Measurements from ENCODE around the gene LGI1.

Gene LGI1

DNA sequence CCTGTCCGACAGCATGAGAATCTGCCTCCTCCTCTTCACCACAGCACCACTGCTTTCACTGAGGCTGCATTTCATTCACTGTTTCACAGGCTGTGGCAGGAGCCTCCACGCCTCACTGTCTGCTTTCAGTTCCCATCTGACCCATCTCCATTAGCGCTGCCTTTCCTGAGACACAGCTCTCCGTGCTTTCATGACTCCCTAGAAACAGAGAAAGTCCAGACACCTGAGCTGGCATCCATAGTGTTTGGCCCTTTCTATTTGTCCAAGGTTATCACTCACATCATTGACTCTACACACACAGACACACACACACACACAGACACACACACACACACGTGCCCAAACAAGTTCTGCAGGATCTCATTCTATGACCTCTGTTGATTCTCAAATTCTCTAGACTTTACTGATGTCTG is 5.2 kb downstream of the LGI1 start:
- peak overlapping the region; percentile 39; the same call in 1 of the 2 replicates for H3K27ac ChIP-seq
- TF ChIP-seq, protein P1, sequence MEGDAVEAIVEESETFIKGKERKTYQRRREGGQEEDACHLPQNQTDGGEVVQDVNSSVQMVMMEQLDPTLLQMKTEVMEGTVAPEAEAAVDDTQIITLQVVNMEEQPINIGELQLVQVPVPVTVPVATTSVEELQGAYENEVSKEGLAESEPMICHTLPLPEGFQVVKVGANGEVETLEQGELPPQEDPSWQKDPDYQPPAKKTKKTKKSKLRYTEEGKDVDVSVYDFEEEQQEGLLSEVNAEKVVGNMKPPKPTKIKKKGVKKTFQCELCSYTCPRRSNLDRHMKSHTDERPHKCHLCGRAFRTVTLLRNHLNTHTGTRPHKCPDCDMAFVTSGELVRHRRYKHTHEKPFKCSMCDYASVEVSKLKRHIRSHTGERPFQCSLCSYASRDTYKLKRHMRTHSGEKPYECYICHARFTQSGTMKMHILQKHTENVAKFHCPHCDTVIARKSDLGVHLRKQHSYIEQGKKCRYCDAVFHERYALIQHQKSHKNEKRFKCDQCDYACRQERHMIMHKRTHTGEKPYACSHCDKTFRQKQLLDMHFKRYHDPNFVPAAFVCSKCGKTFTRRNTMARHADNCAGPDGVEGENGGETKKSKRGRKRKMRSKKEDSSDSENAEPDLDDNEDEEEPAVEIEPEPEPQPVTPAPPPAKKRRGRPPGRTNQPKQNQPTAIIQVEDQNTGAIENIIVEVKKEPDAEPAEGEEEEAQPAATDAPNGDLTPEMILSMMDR (IDR thresholded peaks at IDR 0.05) = no peak
- no peak for TF ChIP-seq ZFX (IDR thresholded peaks at IDR 0.05; ENCODE audit: borderline replicate concordance)

DNA sequence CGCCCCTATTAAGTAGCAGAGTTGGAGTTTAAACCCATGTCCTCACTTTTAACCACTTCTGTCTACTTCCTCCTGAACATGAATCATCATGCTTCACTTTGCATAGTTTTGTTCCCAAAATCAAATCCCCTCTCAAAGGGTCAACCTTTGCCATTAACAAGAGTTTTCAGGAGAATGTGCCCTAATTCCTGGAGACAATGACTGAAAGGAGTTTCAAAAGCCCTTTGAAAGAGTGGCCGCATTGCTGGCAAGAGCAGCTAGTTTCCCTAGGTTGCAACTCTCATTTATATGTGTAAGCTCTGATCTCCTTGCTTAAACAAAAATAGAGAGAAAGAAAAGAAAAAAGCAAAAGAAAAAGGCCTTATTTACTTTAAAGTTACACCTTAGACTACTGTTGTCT is 9.2 kb downstream of the LGI1 start:
- TF ChIP-seq, protein P1 (IDR thresholded peaks at IDR 0.05) = no peak
- no peak for TF ChIP-seq ZFX (IDR thresholded peaks at IDR 0.05; ENCODE audit: borderline replicate concordance)
- no peak overlapping the region for H3K27ac ChIP-seq

DNA sequence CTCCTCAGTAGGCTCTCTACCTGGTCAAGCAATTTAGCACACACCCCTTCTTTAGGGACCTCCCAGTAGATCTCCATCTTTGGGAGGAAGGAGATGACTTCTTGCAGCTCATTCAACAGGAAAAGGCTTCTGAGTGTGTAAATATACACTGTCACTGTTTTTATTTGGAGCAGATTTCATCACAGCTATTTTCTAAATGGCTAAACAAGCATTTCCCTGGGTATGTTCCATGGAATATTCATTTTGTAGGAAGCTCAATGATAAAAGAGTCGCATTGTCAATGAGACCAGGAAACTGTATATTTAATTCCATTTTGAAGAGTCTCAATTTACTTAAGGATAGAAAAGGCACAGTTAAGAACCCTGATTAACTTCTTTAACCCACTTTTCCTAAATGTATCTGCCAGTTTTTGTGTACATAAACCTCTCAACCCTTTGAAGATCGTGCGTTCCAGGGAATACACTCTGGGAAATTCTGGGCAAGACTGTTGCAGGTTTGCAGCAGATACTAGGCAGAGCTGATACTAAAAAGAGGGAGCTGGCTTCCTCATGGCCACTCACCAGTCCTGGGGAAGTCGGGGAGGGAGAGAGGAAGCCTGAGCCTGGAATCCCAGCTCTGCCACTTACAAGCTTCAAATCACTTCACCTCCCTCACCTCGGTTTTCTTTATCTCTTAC is 10.1 kb downstream of the LGI1 start:
- TF ChIP-seq, protein P1 (IDR thresholded peaks at IDR 0.05) = no peak
- no peak for TF ChIP-seq ZFX (IDR thresholded peaks at IDR 0.05; ENCODE audit: borderline replicate concordance)
- H3K27ac ChIP-seq = no peak overlapping the region

DNA sequence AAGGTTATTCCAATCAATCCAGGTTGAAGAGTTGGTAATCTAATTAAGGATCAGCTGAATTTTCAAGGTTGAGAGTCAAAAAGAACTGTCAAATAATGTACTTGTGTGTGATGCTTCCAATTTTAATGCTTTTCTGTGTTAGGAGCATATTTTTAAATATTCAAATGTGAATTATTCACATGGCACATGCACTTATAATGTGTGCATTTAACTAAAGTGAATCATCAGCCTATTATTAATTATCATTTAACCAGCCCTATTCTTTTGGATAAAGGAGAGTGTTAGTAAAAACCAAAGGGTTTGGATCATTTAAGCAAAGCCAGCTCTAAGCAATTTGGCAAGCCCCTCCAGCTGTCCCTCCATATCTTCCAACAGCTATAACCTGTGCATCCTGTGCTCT is 11.2 kb downstream of the LGI1 start:
- TF ChIP-seq, protein P1 (IDR thresholded peaks at IDR 0.05) = no peak
- no peak for TF ChIP-seq ZFX (IDR thresholded peaks at IDR 0.05; ENCODE audit: borderline replicate concordance)
- H3K27ac ChIP-seq = no peak overlapping the region

DNA sequence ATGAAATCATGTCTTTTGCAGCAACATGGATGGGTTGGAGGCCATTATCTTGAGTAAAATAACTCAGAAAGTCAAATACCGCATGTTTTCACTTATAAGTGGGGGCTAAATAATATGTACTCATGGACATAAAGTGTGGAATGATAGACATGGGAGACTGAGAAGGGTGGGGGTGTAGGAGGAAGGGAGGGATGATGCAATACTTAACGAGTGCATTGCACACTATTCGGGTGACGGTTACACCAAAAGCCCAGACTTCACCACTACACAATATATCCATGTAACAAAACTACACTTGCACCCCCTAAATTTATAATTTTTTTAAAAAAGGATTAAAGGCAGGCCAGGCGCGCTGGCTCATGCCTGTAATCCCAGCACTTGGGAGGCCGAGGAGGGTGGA is 13.6 kb downstream of the LGI1 start:
- TF ChIP-seq, protein P1 (IDR thresholded peaks at IDR 0.05) = no peak
- TF ChIP-seq ZFX (IDR thresholded peaks at IDR 0.05; ENCODE audit: borderline replicate concordance) = no peak
- H3K27ac ChIP-seq = no peak overlapping the region

DNA sequence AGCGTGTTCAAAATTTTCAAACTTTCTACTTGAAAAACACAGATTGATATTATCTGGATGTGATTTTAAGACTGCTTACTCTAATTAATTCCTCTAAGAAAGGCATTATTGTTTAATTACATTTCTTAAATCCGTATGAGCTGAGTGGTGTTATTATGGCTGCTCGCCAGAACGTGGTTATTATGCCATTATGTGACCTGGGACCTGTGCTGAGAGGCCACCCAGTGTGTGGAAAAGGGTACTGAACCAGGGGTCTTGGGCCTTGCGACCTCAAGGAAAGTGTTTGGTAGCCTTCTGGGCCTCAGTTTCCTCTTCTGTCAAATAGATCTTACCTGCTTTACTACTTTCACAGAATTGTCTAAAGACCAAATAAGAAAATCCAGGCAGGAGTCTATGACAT is 15.4 kb downstream of the LGI1 start:
- no peak for TF ChIP-seq ZFX (IDR thresholded peaks at IDR 0.05; ENCODE audit: borderline replicate concordance)
- TF ChIP-seq, protein P1 (IDR thresholded peaks at IDR 0.05) = no peak
- no peak overlapping the region for H3K27ac ChIP-seq

DNA sequence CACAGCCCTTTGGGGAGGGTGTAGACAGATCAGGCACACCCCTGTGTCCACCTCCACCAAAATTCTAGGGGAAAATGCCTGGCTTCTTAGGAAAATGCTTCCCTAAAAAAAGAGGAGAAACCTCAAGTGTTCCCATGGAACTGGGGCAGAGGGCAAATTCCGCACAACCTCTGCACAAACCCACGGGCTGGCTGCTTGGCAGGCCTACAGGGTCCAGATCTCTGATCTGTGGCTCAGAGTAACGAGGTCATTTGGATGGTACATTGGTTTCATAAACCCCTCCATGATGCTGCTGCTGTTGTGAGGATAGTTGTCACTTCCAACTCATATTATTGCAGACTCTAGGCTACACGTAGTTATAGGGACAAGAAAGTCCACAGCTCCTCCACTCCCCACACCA is 16.0 kb downstream of the LGI1 start:
- TF ChIP-seq ZFX (IDR thresholded peaks at IDR 0.05; ENCODE audit: borderline replicate concordance) = no peak
- TF ChIP-seq, protein P1 (IDR thresholded peaks at IDR 0.05) = no peak
- H3K27ac ChIP-seq = no peak overlapping the region
